ENCODE measurements around the gene MAML3.

The MAML3 gene

GRCh38 chr4:139774759-139775487 is 379.1 kb downstream of the MAML3 start:
- in situ Hi-C loops (cut with HindIII; ENCODE audit: low sequenced_read_pairs) = no loop called here

GRCh38 chr4:139773560-139774318 is 380.2 kb downstream of the MAML3 start:
- in situ Hi-C loops (cut with HindIII; ENCODE audit: low sequenced_read_pairs) = no loop called here

- in situ Hi-C loops (cut with HindIII; ENCODE audit: low sequenced_read_pairs) = no loop called here
Measured at GRCh38 chr4:139770361-139770760, 383.6 kb downstream of the MAML3 start.

- in situ Hi-C loops (cut with HindIII; ENCODE audit: low sequenced_read_pairs) = no loop called here
Measured at GRCh38 chr4:139769364-139769763, 384.6 kb downstream of the MAML3 start.

- in situ Hi-C loops (cut with HindIII; ENCODE audit: low sequenced_read_pairs) = no loop called here
Measured at GRCh38 chr4:139768896-139769295, 385.1 kb downstream of the MAML3 start.

GRCh38 chr4:139768366-139768765 is 385.6 kb downstream of the MAML3 start:
- in situ Hi-C loops (cut with HindIII; ENCODE audit: low sequenced_read_pairs) = no loop called here

- in situ Hi-C loops (cut with HindIII; ENCODE audit: low sequenced_read_pairs) = no loop called here
Measured at GRCh38 chr4:139767585-139767984, 386.4 kb downstream of the MAML3 start.

GRCh38 chr4:139767168-139767567 is 386.8 kb downstream of the MAML3 start:
- in situ Hi-C loops (cut with HindIII; ENCODE audit: low sequenced_read_pairs) = no loop called here

- in situ Hi-C loops (cut with HindIII; ENCODE audit: low sequenced_read_pairs) = no loop called here
Measured at GRCh38 chr4:139764686-139765310, 389.2 kb downstream of the MAML3 start.

- in situ Hi-C loops (cut with HindIII; ENCODE audit: low sequenced_read_pairs) = no loop called here
Measured at GRCh38 chr4:139764182-139764581, 389.8 kb downstream of the MAML3 start.

- in situ Hi-C loops (cut with HindIII; ENCODE audit: low sequenced_read_pairs) = no loop called here
Measured at GRCh38 chr4:139763672-139764071, 390.3 kb downstream of the MAML3 start.

GRCh38 chr4:139763205-139763604 is 390.8 kb downstream of the MAML3 start:
- in situ Hi-C loops (cut with HindIII; ENCODE audit: low sequenced_read_pairs) = no loop called here

- in situ Hi-C loops (cut with HindIII; ENCODE audit: low sequenced_read_pairs) = no loop called here
Measured at GRCh38 chr4:139762720-139763119, 391.3 kb downstream of the MAML3 start.

- in situ Hi-C loops (cut with HindIII; ENCODE audit: low sequenced_read_pairs) = no loop called here
Measured at GRCh38 chr4:139761461-139761860, 392.5 kb downstream of the MAML3 start.

- in situ Hi-C loops (cut with HindIII; ENCODE audit: low sequenced_read_pairs) = no loop called here
Measured at GRCh38 chr4:139760567-139760966, 393.4 kb downstream of the MAML3 start.

- in situ Hi-C loops (cut with HindIII; ENCODE audit: low sequenced_read_pairs) = no loop called here
Measured at GRCh38 chr4:139759097-139759496, 394.9 kb downstream of the MAML3 start.

- in situ Hi-C loops (cut with HindIII; ENCODE audit: low sequenced_read_pairs) = no loop called here
Measured at GRCh38 chr4:139756391-139757180, 397.4 kb downstream of the MAML3 start.

- in situ Hi-C loops (cut with HindIII; ENCODE audit: low sequenced_read_pairs) = no loop called here
Measured at GRCh38 chr4:139754938-139755337, 399.0 kb downstream of the MAML3 start.

GRCh38 chr4:139753686-139754085 is 400.3 kb downstream of the MAML3 start:
- in situ Hi-C loops (cut with HindIII; ENCODE audit: low sequenced_read_pairs) = no loop called here

- in situ Hi-C loops (cut with HindIII; ENCODE audit: low sequenced_read_pairs) = no loop called here
Measured at GRCh38 chr4:139749835-139750498, 404.0 kb downstream of the MAML3 start.

- in situ Hi-C loops (cut with HindIII; ENCODE audit: low sequenced_read_pairs) = no loop called here
Measured at GRCh38 chr4:139749338-139749737, 404.6 kb downstream of the MAML3 start.

Data from endothelial cell of hepatic sinusoid (primary cell).